HEK293 (cell line): ENCODE measurements around the gene SIRT4.

Experiments used
- TCF7L2 ChIP-seq: IDR thresholded peaks from 2 replicates; pipeline ENCODE4 v1.6.1; 2011; ENCODE audit warnings: low read depth, mild to moderate bottlenecking, inconsistent platforms, low read length, moderate library complexity, borderline replicate concordance
- ZFP3 ChIP-seq: fragments of 450-650 bp; formaldehyde crosslinking; IDR thresholded peaks from 2 replicates; pipeline ENCODE4 v1.5.1; 2016; ENCODE audit warnings: low read depth, missing biosample characterization, missing genetic modification characterization
- ZNF280C ChIP-seq: fragments of 450-650 bp; formaldehyde crosslinking; IDR thresholded peaks from 2 replicates; pipeline ENCODE4 v1.5.1; 2016; ENCODE audit warnings: missing biosample characterization, missing genetic modification characterization
- ZNF423 ChIP-seq: fragments of 450-650 bp; formaldehyde crosslinking; IDR thresholded peaks from 2 replicates; pipeline ENCODE4 v1.5.1; 2016; ENCODE audit warnings: missing biosample characterization, missing genetic modification characterization
- ZNF707 ChIP-seq: fragments of 450-650 bp; formaldehyde crosslinking; IDR thresholded peaks from 2 replicates; pipeline ENCODE4 v1.5.1; 2016; ENCODE audit warnings: missing biosample characterization, missing genetic modification characterization
- TF ChIP-seq, protein P1 (sequence below): fragments of 450-650 bp; formaldehyde crosslinking; IDR thresholded peaks from 2 replicates; pipeline ENCODE4 v1.5.1; 2016; ENCODE audit warnings: missing biosample characterization, missing genetic modification characterization
- TF ChIP-seq, protein P2 (sequence below): fragments of 450-650 bp; formaldehyde crosslinking; IDR thresholded peaks from 2 replicates; pipeline ENCODE4 v1.5.1; 2016; ENCODE audit warnings: missing biosample characterization, missing genetic modification characterization
- TF ChIP-seq, protein P3 (sequence below): fragments of 450-650 bp; formaldehyde crosslinking; IDR thresholded peaks from 2 replicates; pipeline ENCODE4 v1.5.1; 2016; ENCODE audit warnings: missing biosample characterization, missing genetic modification characterization
- TF ChIP-seq, protein P4 (sequence below): fragments of 450-650 bp; formaldehyde crosslinking; IDR thresholded peaks from 2 replicates; pipeline ENCODE4 v1.5.1; 2016; ENCODE audit warnings: missing biosample characterization, missing genetic modification characterization

- no peak for TF ChIP-seq TCF7L2
- TF ChIP-seq, protein P1, sequence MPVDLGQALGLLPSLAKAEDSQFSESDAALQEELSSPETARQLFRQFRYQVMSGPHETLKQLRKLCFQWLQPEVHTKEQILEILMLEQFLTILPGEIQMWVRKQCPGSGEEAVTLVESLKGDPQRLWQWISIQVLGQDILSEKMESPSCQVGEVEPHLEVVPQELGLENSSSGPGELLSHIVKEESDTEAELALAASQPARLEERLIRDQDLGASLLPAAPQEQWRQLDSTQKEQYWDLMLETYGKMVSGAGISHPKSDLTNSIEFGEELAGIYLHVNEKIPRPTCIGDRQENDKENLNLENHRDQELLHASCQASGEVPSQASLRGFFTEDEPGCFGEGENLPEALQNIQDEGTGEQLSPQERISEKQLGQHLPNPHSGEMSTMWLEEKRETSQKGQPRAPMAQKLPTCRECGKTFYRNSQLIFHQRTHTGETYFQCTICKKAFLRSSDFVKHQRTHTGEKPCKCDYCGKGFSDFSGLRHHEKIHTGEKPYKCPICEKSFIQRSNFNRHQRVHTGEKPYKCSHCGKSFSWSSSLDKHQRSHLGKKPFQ (tag by site-specific recombination), result no peak
- TF ChIP-seq, protein P2, sequence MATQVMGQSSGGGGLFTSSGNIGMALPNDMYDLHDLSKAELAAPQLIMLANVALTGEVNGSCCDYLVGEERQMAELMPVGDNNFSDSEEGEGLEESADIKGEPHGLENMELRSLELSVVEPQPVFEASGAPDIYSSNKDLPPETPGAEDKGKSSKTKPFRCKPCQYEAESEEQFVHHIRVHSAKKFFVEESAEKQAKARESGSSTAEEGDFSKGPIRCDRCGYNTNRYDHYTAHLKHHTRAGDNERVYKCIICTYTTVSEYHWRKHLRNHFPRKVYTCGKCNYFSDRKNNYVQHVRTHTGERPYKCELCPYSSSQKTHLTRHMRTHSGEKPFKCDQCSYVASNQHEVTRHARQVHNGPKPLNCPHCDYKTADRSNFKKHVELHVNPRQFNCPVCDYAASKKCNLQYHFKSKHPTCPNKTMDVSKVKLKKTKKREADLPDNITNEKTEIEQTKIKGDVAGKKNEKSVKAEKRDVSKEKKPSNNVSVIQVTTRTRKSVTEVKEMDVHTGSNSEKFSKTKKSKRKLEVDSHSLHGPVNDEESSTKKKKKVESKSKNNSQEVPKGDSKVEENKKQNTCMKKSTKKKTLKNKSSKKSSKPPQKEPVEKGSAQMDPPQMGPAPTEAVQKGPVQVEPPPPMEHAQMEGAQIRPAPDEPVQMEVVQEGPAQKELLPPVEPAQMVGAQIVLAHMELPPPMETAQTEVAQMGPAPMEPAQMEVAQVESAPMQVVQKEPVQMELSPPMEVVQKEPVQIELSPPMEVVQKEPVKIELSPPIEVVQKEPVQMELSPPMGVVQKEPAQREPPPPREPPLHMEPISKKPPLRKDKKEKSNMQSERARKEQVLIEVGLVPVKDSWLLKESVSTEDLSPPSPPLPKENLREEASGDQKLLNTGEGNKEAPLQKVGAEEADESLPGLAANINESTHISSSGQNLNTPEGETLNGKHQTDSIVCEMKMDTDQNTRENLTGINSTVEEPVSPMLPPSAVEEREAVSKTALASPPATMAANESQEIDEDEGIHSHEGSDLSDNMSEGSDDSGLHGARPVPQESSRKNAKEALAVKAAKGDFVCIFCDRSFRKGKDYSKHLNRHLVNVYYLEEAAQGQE, result no peak
- no peak for TF ChIP-seq ZNF423 (tag by site-specific recombination)
- TF ChIP-seq ZFP3 (tag by site-specific recombination), result no peak
- TF ChIP-seq, protein P3, sequence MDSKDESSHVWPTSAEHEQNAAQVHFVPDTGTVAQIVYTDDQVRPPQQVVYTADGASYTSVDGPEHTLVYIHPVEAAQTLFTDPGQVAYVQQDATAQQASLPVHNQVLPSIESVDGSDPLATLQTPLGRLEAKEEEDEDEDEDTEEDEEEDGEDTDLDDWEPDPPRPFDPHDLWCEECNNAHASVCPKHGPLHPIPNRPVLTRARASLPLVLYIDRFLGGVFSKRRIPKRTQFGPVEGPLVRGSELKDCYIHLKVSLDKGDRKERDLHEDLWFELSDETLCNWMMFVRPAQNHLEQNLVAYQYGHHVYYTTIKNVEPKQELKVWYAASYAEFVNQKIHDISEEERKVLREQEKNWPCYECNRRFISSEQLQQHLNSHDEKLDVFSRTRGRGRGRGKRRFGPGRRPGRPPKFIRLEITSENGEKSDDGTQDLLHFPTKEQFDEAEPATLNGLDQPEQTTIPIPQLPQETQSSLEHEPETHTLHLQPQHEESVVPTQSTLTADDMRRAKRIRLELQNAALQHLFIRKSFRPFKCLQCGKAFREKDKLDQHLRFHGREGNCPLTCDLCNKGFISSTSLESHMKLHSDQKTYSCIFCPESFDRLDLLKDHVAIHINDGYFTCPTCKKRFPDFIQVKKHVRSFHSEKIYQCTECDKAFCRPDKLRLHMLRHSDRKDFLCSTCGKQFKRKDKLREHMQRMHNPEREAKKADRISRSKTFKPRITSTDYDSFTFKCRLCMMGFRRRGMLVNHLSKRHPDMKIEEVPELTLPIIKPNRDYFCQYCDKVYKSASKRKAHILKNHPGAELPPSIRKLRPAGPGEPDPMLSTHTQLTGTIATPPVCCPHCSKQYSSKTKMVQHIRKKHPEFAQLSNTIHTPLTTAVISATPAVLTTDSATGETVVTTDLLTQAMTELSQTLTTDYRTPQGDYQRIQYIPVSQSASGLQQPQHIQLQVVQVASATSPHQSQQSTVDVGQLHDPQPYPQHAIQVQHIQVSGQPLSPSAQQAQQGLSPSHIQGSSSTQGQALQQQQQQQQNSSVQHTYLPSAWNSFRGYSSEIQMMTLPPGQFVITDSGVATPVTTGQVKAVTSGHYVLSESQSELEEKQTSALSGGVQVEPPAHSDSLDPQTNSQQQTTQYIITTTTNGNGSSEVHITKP (tag by site-specific recombination), result no peak
- TF ChIP-seq, protein P4, sequence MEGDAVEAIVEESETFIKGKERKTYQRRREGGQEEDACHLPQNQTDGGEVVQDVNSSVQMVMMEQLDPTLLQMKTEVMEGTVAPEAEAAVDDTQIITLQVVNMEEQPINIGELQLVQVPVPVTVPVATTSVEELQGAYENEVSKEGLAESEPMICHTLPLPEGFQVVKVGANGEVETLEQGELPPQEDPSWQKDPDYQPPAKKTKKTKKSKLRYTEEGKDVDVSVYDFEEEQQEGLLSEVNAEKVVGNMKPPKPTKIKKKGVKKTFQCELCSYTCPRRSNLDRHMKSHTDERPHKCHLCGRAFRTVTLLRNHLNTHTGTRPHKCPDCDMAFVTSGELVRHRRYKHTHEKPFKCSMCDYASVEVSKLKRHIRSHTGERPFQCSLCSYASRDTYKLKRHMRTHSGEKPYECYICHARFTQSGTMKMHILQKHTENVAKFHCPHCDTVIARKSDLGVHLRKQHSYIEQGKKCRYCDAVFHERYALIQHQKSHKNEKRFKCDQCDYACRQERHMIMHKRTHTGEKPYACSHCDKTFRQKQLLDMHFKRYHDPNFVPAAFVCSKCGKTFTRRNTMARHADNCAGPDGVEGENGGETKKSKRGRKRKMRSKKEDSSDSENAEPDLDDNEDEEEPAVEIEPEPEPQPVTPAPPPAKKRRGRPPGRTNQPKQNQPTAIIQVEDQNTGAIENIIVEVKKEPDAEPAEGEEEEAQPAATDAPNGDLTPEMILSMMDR (tag by site-specific recombination), result no peak
- TF ChIP-seq ZNF280C (tag by site-specific recombination), result no peak
- TF ChIP-seq ZNF707, result no peak
These were observed 19.5 kb downstream of the SIRT4 start for GRCh38 chr12:120321382-120322202.
